ENCODE data around the gene PRDM5.
"Not testable (repeated sequence)": the region's sequence is repeated elsewhere in the genome, so short reads cannot be mapped to it uniquely, and the experiment has no call there.

Gene PRDM5

GRCh38 chr4:120741636-120742035 lies 180.9 kb downstream of the PRDM5 start:
- not testable (repeated sequence) for H3K18ac ChIP-seq (ENCODE audit: low read length); H3K4me2 ChIP-seq (ENCODE audit: low read length); H3K23ac ChIP-seq (ENCODE audit: low read length); H2BK120ac ChIP-seq (ENCODE audit: low read depth, low read length); H3K9ac ChIP-seq (ENCODE audit: low read length); H3K36me3 ChIP-seq (ENCODE audit: control insufficient read depth, insufficient read depth, low read length); H4K8ac ChIP-seq (ENCODE audit: low read depth, low read length); H3K4me1 ChIP-seq (ENCODE audit: control insufficient read depth, low read depth, low read length); H4K5ac ChIP-seq (ENCODE audit: low read length); H2AK5ac ChIP-seq (ENCODE audit: low read length); H3K4me3 ChIP-seq (ENCODE audit: low read length); H3K79me2 ChIP-seq (ENCODE audit: control insufficient read depth, insufficient read depth, low read length); H3K27ac ChIP-seq (ENCODE audit: low read depth, low read length); H2BK15ac ChIP-seq (replicated peaks; ENCODE audit: low read depth); H3K27me3 ChIP-seq (ENCODE audit: insufficient read depth, low read length, poor library complexity); H3K4ac ChIP-seq (ENCODE audit: low read depth, low read length); H3K79me1 ChIP-seq (ENCODE audit: low read length); H2BK5ac ChIP-seq (ENCODE audit: low read length)
- peak; percentile 52 for DNase-seq
- no CpG with 5 or more reads among the region's 9 CpGs for WGBS (ENCODE audit: extremely low coverage, insufficient coverage, low lambda C conversion rate)
- peak overlapping the region; percentile 25 for H3K56ac ChIP-seq (ENCODE audit: low read length)

GRCh38 chr4:120736312-120736711 lies 186.2 kb downstream of the PRDM5 start:
- no peaks in the 10 kb centered on the region for H3K79me1 ChIP-seq (ENCODE audit: low read length)
- no peak overlapping the region for H3K23ac ChIP-seq (ENCODE audit: low read length)
- DNase-seq = peak; percentile 47
- no peak overlapping the region for H2BK120ac ChIP-seq (ENCODE audit: low read depth, low read length)
- H3K9ac ChIP-seq (ENCODE audit: low read length) = no peak overlapping the region
- no CpG with 5 or more reads among the region's 9 CpGs for WGBS (ENCODE audit: extremely low coverage, insufficient coverage, low lambda C conversion rate)
- no peak overlapping the region for H3K4ac ChIP-seq (ENCODE audit: low read depth, low read length)
- H3K4me1 ChIP-seq (ENCODE audit: control insufficient read depth, low read depth, low read length) = no peaks in the 10 kb centered on the region
- no peak overlapping the region for H4K5ac ChIP-seq (ENCODE audit: low read length)
- H2BK5ac ChIP-seq (ENCODE audit: low read length) = no peak overlapping the region
- no peak overlapping the region for H2BK15ac ChIP-seq (replicated peaks; ENCODE audit: low read depth)
- H4K8ac ChIP-seq (ENCODE audit: low read depth, low read length) = no peak overlapping the region
- no peaks in the 10 kb centered on the region for H3K79me2 ChIP-seq (ENCODE audit: control insufficient read depth, insufficient read depth, low read length)
- no peaks in the 10 kb centered on the region for H3K27me3 ChIP-seq (ENCODE audit: insufficient read depth, low read length, poor library complexity)
- H2AK5ac ChIP-seq (ENCODE audit: low read length) = no peak overlapping the region
- H3K4me2 ChIP-seq (ENCODE audit: low read length) = no peak overlapping the region
- H3K56ac ChIP-seq (ENCODE audit: low read length) = no peak overlapping the region
- H3K36me3 ChIP-seq (ENCODE audit: control insufficient read depth, insufficient read depth, low read length) = no peaks in the 10 kb centered on the region
- H3K18ac ChIP-seq (ENCODE audit: low read length) = no peak overlapping the region
- no peak overlapping the region for H3K4me3 ChIP-seq (ENCODE audit: low read length)
- no peak overlapping the region for H3K27ac ChIP-seq (ENCODE audit: low read depth, low read length)

GRCh38 chr4:120733968-120734367 lies 188.6 kb downstream of the PRDM5 start:
- Histone ChIP-seq H2BK15ac (replicated peaks; ENCODE audit: low read depth) (no peak overlapping the region), H3K9ac (ENCODE audit: low read length) (no peak overlapping the region), H2BK120ac (ENCODE audit: low read depth, low read length) (no peak overlapping the region), H3K4me2 (ENCODE audit: low read length) (no peak overlapping the region), H3K36me3 (ENCODE audit: control insufficient read depth, insufficient read depth, low read length) (no peaks in the 10 kb centered on the region), H2AK5ac (ENCODE audit: low read length) (no peak overlapping the region), H3K79me2 (ENCODE audit: control insufficient read depth, insufficient read depth, low read length) (no peaks in the 10 kb centered on the region), H3K56ac (ENCODE audit: low read length) (no peak overlapping the region), H4K5ac (ENCODE audit: low read length) (no peak overlapping the region), H3K4me1 (ENCODE audit: control insufficient read depth, low read depth, low read length) (no peaks in the 10 kb centered on the region), H3K23ac (ENCODE audit: low read length) (no peak overlapping the region), H3K79me1 (ENCODE audit: low read length) (no peaks in the 10 kb centered on the region), H4K8ac (ENCODE audit: low read depth, low read length) (no peak overlapping the region), H3K4me3 (ENCODE audit: low read length) (no peak overlapping the region), H2BK5ac (ENCODE audit: low read length) (no peak overlapping the region), H3K27ac (ENCODE audit: low read depth, low read length) (no peak overlapping the region), H3K4ac (ENCODE audit: low read depth, low read length) (no peak overlapping the region), H3K18ac (ENCODE audit: low read length) (no peak overlapping the region), H3K27me3 (ENCODE audit: insufficient read depth, low read length, poor library complexity) (no peaks in the 10 kb centered on the region)
- DNase-seq = no peak
- no CpG with 5 or more reads among the region's 4 CpGs for WGBS (ENCODE audit: extremely low coverage, insufficient coverage, low lambda C conversion rate)

- H4K5ac ChIP-seq (ENCODE audit: low read length) = no peak overlapping the region
- no peak overlapping the region for H3K4me2 ChIP-seq (ENCODE audit: low read length)
- H3K27ac ChIP-seq (ENCODE audit: low read depth, low read length) = no peak overlapping the region
- H2BK120ac ChIP-seq (ENCODE audit: low read depth, low read length) = no peak overlapping the region
- no peak overlapping the region for H3K4ac ChIP-seq (ENCODE audit: low read depth, low read length)
- no peaks in the 10 kb centered on the region for H3K36me3 ChIP-seq (ENCODE audit: control insufficient read depth, insufficient read depth, low read length)
- H2BK5ac ChIP-seq (ENCODE audit: low read length) = no peak overlapping the region
- no peak for DNase-seq
- no peak overlapping the region for H3K56ac ChIP-seq (ENCODE audit: low read length)
- H2AK5ac ChIP-seq (ENCODE audit: low read length) = no peak overlapping the region
- H3K79me2 ChIP-seq (ENCODE audit: control insufficient read depth, insufficient read depth, low read length) = no peaks in the 10 kb centered on the region
- H4K8ac ChIP-seq (ENCODE audit: low read depth, low read length) = no peak overlapping the region
- WGBS (ENCODE audit: extremely low coverage, insufficient coverage, low lambda C conversion rate) = no CpG with 5 or more reads among the region's 2 CpGs
- H3K4me1 ChIP-seq (ENCODE audit: control insufficient read depth, low read depth, low read length) = no peaks in the 10 kb centered on the region
- no peaks in the 10 kb centered on the region for H3K27me3 ChIP-seq (ENCODE audit: insufficient read depth, low read length, poor library complexity)
- no peaks in the 10 kb centered on the region for H3K79me1 ChIP-seq (ENCODE audit: low read length)
- H3K4me3 ChIP-seq (ENCODE audit: low read length) = no peak overlapping the region
- no peak overlapping the region for H3K9ac ChIP-seq (ENCODE audit: low read length)
- no peak overlapping the region for H3K23ac ChIP-seq (ENCODE audit: low read length)
- no peak overlapping the region for H3K18ac ChIP-seq (ENCODE audit: low read length)
- H2BK15ac ChIP-seq (replicated peaks; ENCODE audit: low read depth) = no peak overlapping the region
Measured at GRCh38 chr4:120733054-120733453, 189.5 kb downstream of the PRDM5 start.

- H3K23ac ChIP-seq (ENCODE audit: low read length) = no peak overlapping the region
- no peak overlapping the region for H3K27ac ChIP-seq (ENCODE audit: low read depth, low read length)
- H3K4ac ChIP-seq (ENCODE audit: low read depth, low read length) = no peak overlapping the region
- H3K4me3 ChIP-seq (ENCODE audit: low read length) = no peak overlapping the region
- H3K79me1 ChIP-seq (ENCODE audit: low read length) = no peaks in the 10 kb centered on the region
- H2BK120ac ChIP-seq (ENCODE audit: low read depth, low read length) = no peak overlapping the region
- DNase-seq = peak; percentile 86
- no peak overlapping the region for H2BK5ac ChIP-seq (ENCODE audit: low read length)
- H3K9ac ChIP-seq (ENCODE audit: low read length) = no peak overlapping the region
- H2BK15ac ChIP-seq (replicated peaks; ENCODE audit: low read depth) = no peak overlapping the region
- WGBS (ENCODE audit: extremely low coverage, insufficient coverage, low lambda C conversion rate) = no CpG with 5 or more reads among the region's 3 CpGs
- no peaks in the 10 kb centered on the region for H3K79me2 ChIP-seq (ENCODE audit: control insufficient read depth, insufficient read depth, low read length)
- H3K36me3 ChIP-seq (ENCODE audit: control insufficient read depth, insufficient read depth, low read length) = no peaks in the 10 kb centered on the region
- H2AK5ac ChIP-seq (ENCODE audit: low read length) = no peak overlapping the region
- H4K8ac ChIP-seq (ENCODE audit: low read depth, low read length) = no peak overlapping the region
- H3K4me1 ChIP-seq (ENCODE audit: control insufficient read depth, low read depth, low read length) = no peaks in the 10 kb centered on the region
- H3K18ac ChIP-seq (ENCODE audit: low read length) = no peak overlapping the region
- H4K5ac ChIP-seq (ENCODE audit: low read length) = no peak overlapping the region
- H3K56ac ChIP-seq (ENCODE audit: low read length) = no peak overlapping the region
- H3K27me3 ChIP-seq (ENCODE audit: insufficient read depth, low read length, poor library complexity) = no peaks in the 10 kb centered on the region
- no peak overlapping the region for H3K4me2 ChIP-seq (ENCODE audit: low read length)
Measured at GRCh38 chr4:120731561-120731960, 191.0 kb downstream of the PRDM5 start.

- no peak for DNase-seq
- Histone ChIP-seq H3K9ac (ENCODE audit: low read length) (no peak overlapping the region), H3K4me3 (ENCODE audit: low read length) (no peak overlapping the region), H3K79me2 (ENCODE audit: control insufficient read depth, insufficient read depth, low read length) (no peaks in the 10 kb centered on the region), H2BK5ac (ENCODE audit: low read length) (no peak overlapping the region), H2BK15ac (replicated peaks; ENCODE audit: low read depth) (peak overlapping the region; percentile 64), H3K27ac (ENCODE audit: low read depth, low read length) (no peak overlapping the region), H3K27me3 (ENCODE audit: insufficient read depth, low read length, poor library complexity) (no peaks in the 10 kb centered on the region), H3K23ac (ENCODE audit: low read length) (no peak overlapping the region), H4K5ac (ENCODE audit: low read length) (no peak overlapping the region), H3K18ac (ENCODE audit: low read length) (no peak overlapping the region), H3K79me1 (ENCODE audit: low read length) (no peaks in the 10 kb centered on the region), H2BK120ac (ENCODE audit: low read depth, low read length) (no peak overlapping the region), H4K8ac (ENCODE audit: low read depth, low read length) (no peak overlapping the region), H3K4me1 (ENCODE audit: control insufficient read depth, low read depth, low read length) (no peaks in the 10 kb centered on the region), H3K36me3 (ENCODE audit: control insufficient read depth, insufficient read depth, low read length) (no peaks in the 10 kb centered on the region), H3K56ac (ENCODE audit: low read length) (no peak overlapping the region), H3K4me2 (ENCODE audit: low read length) (no peak overlapping the region), H3K4ac (ENCODE audit: low read depth, low read length) (no peak overlapping the region), H2AK5ac (ENCODE audit: low read length) (no peak overlapping the region)
- no CpG with 5 or more reads among the region's 4 CpGs for WGBS (ENCODE audit: extremely low coverage, insufficient coverage, low lambda C conversion rate)
Measured at GRCh38 chr4:120730777-120731320, 191.7 kb downstream of the PRDM5 start.
